GM19035 (cell line): Measurements from ENCODE around the gene EIF2B2.

Experiments
- ATAC-seq: cut with Tn5 transposase; IDR thresholded peaks from one replicate; pipeline ENCODE4 v1.9.1; 2021; ENCODE audit not compliant: unreplicated experiment

Gene EIF2B2

GRCh38 chr14:75040959-75041358, 38.2 kb downstream of the EIF2B2 start:
- ATAC-seq, result no peak

- ATAC-seq, result no peak
These were observed 38.9 kb downstream of the EIF2B2 start for GRCh38 chr14:75041613-75042012.

GRCh38 chr14:75042035-75042434, 39.3 kb downstream of the EIF2B2 start:
- no peak for ATAC-seq

- no peak for ATAC-seq
These were observed 41.6 kb downstream of the EIF2B2 start for GRCh38 chr14:75044322-75044721.

- ATAC-seq, result no peak
These were observed 42.0 kb downstream of the EIF2B2 start for GRCh38 chr14:75044752-75045151.

- ATAC-seq, result no peak
These were observed 43.6 kb downstream of the EIF2B2 start for GRCh38 chr14:75046275-75046674.

- no peak for ATAC-seq
These were observed 44.2 kb downstream of the EIF2B2 start for GRCh38 chr14:75046899-75047298.

GRCh38 chr14:75047506-75047905, 44.8 kb downstream of the EIF2B2 start:
- ATAC-seq, result no peak

GRCh38 chr14:75048101-75048500, 45.4 kb downstream of the EIF2B2 start:
- ATAC-seq, result no peak

GRCh38 chr14:75049136-75049535, 46.4 kb downstream of the EIF2B2 start:
- ATAC-seq, result no peak

- no peak for ATAC-seq
These were observed 47.0 kb downstream of the EIF2B2 start for GRCh38 chr14:75049731-75050201.

- ATAC-seq, result peak; percentile 79
These were observed 48.3 kb downstream of the EIF2B2 start, which contains the start of gene MLH3 for GRCh38 chr14:75050852-75051555. MLH3 (minus strand) TSS chr14:75051467; CDS start chr14:75049655, 1,812 bp downstream.

GRCh38 chr14:75051556-75051899, 48.8 kb downstream of the EIF2B2 start:
- ATAC-seq, result no peak

GRCh38 chr14:75053396-75054291, 50.9 kb downstream of the EIF2B2 start:
- no peak for ATAC-seq

- ATAC-seq, result no peak
These were observed 51.7 kb downstream of the EIF2B2 start for GRCh38 chr14:75054421-75054820.

GRCh38 chr14:75059642-75060041, 56.9 kb downstream of the EIF2B2 start:
- no peak for ATAC-seq

GRCh38 chr14:75060420-75060819, 57.7 kb downstream of the EIF2B2 start:
- no peak for ATAC-seq
